Neural progenitor cell (in vitro differentiated cells): ENCODE measurements around the gene SLC12A9. TPM values are rescaled to one million over a fixed set of nuclear protein-coding genes. Genes with fewer than 3 reads are reported as not detected.
A peak's percentile ranks its signal among the peaks of the same experiment; 100 is the strongest.

Experiments
- DNase-seq: peaks from one replicate; pipeline ENCODE4 v3.0.0-alpha.2; 2016; ENCODE audit warnings: low spot score
- H2AFZ ChIP-seq: fragments of 200-600 bp; sonication (generic); replicated peaks from 2 replicates; pipeline ENCODE4 v1.6.1; 2016; ENCODE audit warnings: antibody characterized with exemption
- H3F3A ChIP-seq: fragments of 200-600 bp; sonication (generic); 2 replicates; pipeline ENCODE4 v1.6.1; 2016; ENCODE audit warnings: antibody characterized with exemption, low read depth
- H3K27ac ChIP-seq: fragments of 200-600 bp; sonication (generic); 2 replicates; pipeline ENCODE4 v1.5.1; 2016; ENCODE audit warnings: mild to moderate bottlenecking
- H3K27me3 ChIP-seq: fragments of 200-600 bp; sonication (generic); 2 replicates; pipeline ENCODE4 v1.6.1; 2016; ENCODE audit warnings: mild to moderate bottlenecking, moderate library complexity
- H3K36me3 ChIP-seq: fragments of 200-600 bp; sonication (generic); 2 replicates; pipeline ENCODE4 v1.5.1; 2016
- H3K4me1 ChIP-seq: fragments of 200-600 bp; sonication (generic); 2 replicates; pipeline ENCODE4 v1.6.1; 2016; ENCODE audit warnings: mixed run types
- H3K4me2 ChIP-seq: fragments of 200-600 bp; sonication (generic); 2 replicates; pipeline ENCODE4 v1.6.1; 2016
- H3K4me3 ChIP-seq: fragments of 200-600 bp; sonication (generic); 2 replicates; pipeline ENCODE4 v1.5.1; 2016
- H3K79me2 ChIP-seq: fragments of 200-600 bp; sonication (generic); 2 replicates; pipeline ENCODE4 v1.6.1; 2016; ENCODE audit warnings: low read depth
- H3K9ac ChIP-seq: fragments of 200-600 bp; sonication (generic); 2 replicates; pipeline ENCODE4 v1.6.1; 2016
- H3K9me3 ChIP-seq: fragments of 200-600 bp; sonication (generic); 2 replicates; pipeline ENCODE4 v1.5.1; 2016; ENCODE audit warnings: low read depth
- H4K20me1 ChIP-seq: fragments of 200-600 bp; sonication (generic); 2 replicates; pipeline ENCODE4 v1.6.1; 2016; ENCODE audit warnings: low read depth
- H3K27ac Mint-ChIP-seq: 3 replicates; pipeline ENCODE4 v1.8.0; 2021; ENCODE audit warnings: mixed read lengths
- H3K27me3 Mint-ChIP-seq: 2 replicates; pipeline ENCODE4 v1.8.0; 2022; ENCODE audit warnings: low read depth, mild to moderate bottlenecking, inconsistent platforms, moderate library complexity, mixed read lengths; ENCODE audit not compliant: insufficient read depth
- H3K36me3 Mint-ChIP-seq: 3 replicates; pipeline ENCODE4 v1.8.0; 2021; ENCODE audit warnings: mixed read lengths
- H3K4me1 Mint-ChIP-seq: 3 replicates; pipeline ENCODE4 v1.8.0; 2021; ENCODE audit warnings: mixed read lengths
- H3K4me3 Mint-ChIP-seq: 3 replicates; pipeline ENCODE4 v1.8.0; 2021; ENCODE audit warnings: mild to moderate bottlenecking, moderate library complexity, mixed read lengths
- H3K9me3 Mint-ChIP-seq: 3 replicates; pipeline ENCODE4 v1.8.0; 2020; ENCODE audit warnings: mixed read lengths
- CTCF ChIP-seq: fragments of 200-600 bp; sonication (generic); IDR thresholded peaks from 2 replicates; pipeline ENCODE4 v1.5.1; 2017; ENCODE audit warnings: antibody characterized with exemption, mild to moderate bottlenecking
- EZH2 ChIP-seq: fragments of 200-600 bp; sonication (generic); IDR thresholded peaks from 2 replicates; pipeline ENCODE4 v1.6.1; 2017; ENCODE audit warnings: antibody characterized with exemption, mild to moderate bottlenecking, moderate library complexity
- EZH2phosphoT487 ChIP-seq: fragments of 200-600 bp; sonication (generic); IDR thresholded peaks from 2 replicates; pipeline ENCODE4 v1.6.1; 2017; ENCODE audit warnings: antibody characterized with exemption
- total RNA-seq: library from RNA; depleted of rRNA; stranded (reverse); fragments of >200 nt; gene quantifications from 2 replicates; pipeline ENCODE4 v1.2.3, GENCODE V29; 2015; ENCODE audit warnings: low replicate concordance

SLC12A9 gene
- total RNA-seq, 1 donor from 2014 or later = 3.5 TPM

GRCh38 chr7:100878685-100879084 is 26.2 kb downstream of the SLC12A9 start:
- peaks cover 10% of the 10 kb centered on the region for H3K27me3 Mint-ChIP-seq
- Histone ChIP-seq H3K79me2 (peaks cover 86% of the 10 kb centered on the region), H3K9me3 (no peaks in the 10 kb centered on the region), H3K9ac (no peak overlapping the region), H3F3A (peaks cover 56% of the 10 kb centered on the region), H3K4me3 (no peak overlapping the region), H3K27ac (no peak overlapping the region), H2AFZ (no peak overlapping the region), H4K20me1 (peaks cover 80% of the 10 kb centered on the region), H3K4me2 (no peak overlapping the region), H3K27me3 (no peaks in the 10 kb centered on the region), H3K36me3 (peaks cover 13% of the 10 kb centered on the region), H3K4me1 (peaks cover 30% of the 10 kb centered on the region)
- no peaks in the 10 kb centered on the region for H3K9me3 Mint-ChIP-seq
- no peak for TF ChIP-seq EZH2phosphoT487
- TF ChIP-seq EZH2 = no peak
- no peak for TF ChIP-seq CTCF
- no peak overlapping the region for H3K27ac Mint-ChIP-seq
- H3K36me3 Mint-ChIP-seq = peaks cover 45% of the 10 kb centered on the region
- H3K4me1 Mint-ChIP-seq = peaks cover 46% of the 10 kb centered on the region
- no peak overlapping the region for H3K4me3 Mint-ChIP-seq
- DNase-seq = no peak

- H3F3A ChIP-seq = peaks cover 52% of the 10 kb centered on the region
- Mint-ChIP-seq H3K27ac (peak overlapping the region; percentile 25), H3K4me1 (peaks cover 38% of the 10 kb centered on the region), H3K4me3 (peak overlapping the region; percentile 13), H3K36me3 (peaks cover 54% of the 10 kb centered on the region), H3K27me3 (peaks cover 10% of the 10 kb centered on the region), H3K9me3 (no peaks in the 10 kb centered on the region)
- peaks cover 94% of the 10 kb centered on the region for H3K79me2 ChIP-seq
- H3K9ac ChIP-seq = no peak overlapping the region
- DNase-seq = peak; percentile 50
- H3K4me1 ChIP-seq = peaks cover 30% of the 10 kb centered on the region
- H3K36me3 ChIP-seq = peaks cover 13% of the 10 kb centered on the region
- H3K4me3 ChIP-seq = no peak overlapping the region
- H2AFZ ChIP-seq = no peak overlapping the region
- H4K20me1 ChIP-seq = peaks cover 91% of the 10 kb centered on the region
- TF ChIP-seq EZH2 (no peak), EZH2phosphoT487 (no peak), CTCF (no peak)
- H3K4me2 ChIP-seq = peak overlapping the region; percentile 33
- no peaks in the 10 kb centered on the region for H3K9me3 ChIP-seq
- H3K27ac ChIP-seq = no peak overlapping the region
- no peaks in the 10 kb centered on the region for H3K27me3 ChIP-seq
Measured at GRCh38 chr7:100879685-100880261, 27.3 kb downstream of the SLC12A9 start.

- peaks cover 87% of the 10 kb centered on the region for H3K79me2 ChIP-seq
- H4K20me1 ChIP-seq = peaks cover 94% of the 10 kb centered on the region
- H3K4me2 ChIP-seq = no peak overlapping the region
- peaks cover 13% of the 10 kb centered on the region for H3K36me3 ChIP-seq
- peaks cover 58% of the 10 kb centered on the region for H3F3A ChIP-seq
- Mint-ChIP-seq H3K27me3 (peaks cover 10% of the 10 kb centered on the region), H3K4me3 (no peak overlapping the region), H3K9me3 (no peaks in the 10 kb centered on the region), H3K4me1 (peaks cover 35% of the 10 kb centered on the region), H3K36me3 (peaks cover 59% of the 10 kb centered on the region), H3K27ac (no peak overlapping the region)
- no peak overlapping the region for H3K4me3 ChIP-seq
- H3K9ac ChIP-seq = no peak overlapping the region
- TF ChIP-seq EZH2 = no peak
- TF ChIP-seq EZH2phosphoT487 = no peak
- TF ChIP-seq CTCF = no peak
- H3K4me1 ChIP-seq = peaks cover 30% of the 10 kb centered on the region
- no peak overlapping the region for H3K27ac ChIP-seq
- no peak for DNase-seq
- H3K27me3 ChIP-seq = no peaks in the 10 kb centered on the region
- no peak overlapping the region for H2AFZ ChIP-seq
- H3K9me3 ChIP-seq = no peaks in the 10 kb centered on the region
Measured at GRCh38 chr7:100880645-100881044, 28.1 kb downstream of the SLC12A9 start.
